Right renal cortex interstitium (tissue), 3 donors: ENCODE results near the gene MKI67. TPM values are rescaled to one million over a fixed set of nuclear protein-coding genes. Genes with fewer than 3 reads are reported as not detected.

ENCODE experiments used
- DNase-seq, 3 donors: peaks; one replicate each; pipeline ENCODE4 v3.0.0-alpha.2; 2013; ENCODE audit warnings: low read depth in 3 of 3, low spot score in 2 of 3
- polyA plus RNA-seq, 3 donors: library from polyadenylated mRNA; unstranded; fragments of 120-200 nt; gene quantifications; one replicate each; pipeline ENCODE4 v1.2.1, GENCODE V29; 2013; ENCODE audit not compliant: insufficient read length in 3 of 3

The MKI67 gene
- polyA plus RNA-seq, 3 donors = 47.5 to 58.4 (median 49.6) TPM

DNA sequence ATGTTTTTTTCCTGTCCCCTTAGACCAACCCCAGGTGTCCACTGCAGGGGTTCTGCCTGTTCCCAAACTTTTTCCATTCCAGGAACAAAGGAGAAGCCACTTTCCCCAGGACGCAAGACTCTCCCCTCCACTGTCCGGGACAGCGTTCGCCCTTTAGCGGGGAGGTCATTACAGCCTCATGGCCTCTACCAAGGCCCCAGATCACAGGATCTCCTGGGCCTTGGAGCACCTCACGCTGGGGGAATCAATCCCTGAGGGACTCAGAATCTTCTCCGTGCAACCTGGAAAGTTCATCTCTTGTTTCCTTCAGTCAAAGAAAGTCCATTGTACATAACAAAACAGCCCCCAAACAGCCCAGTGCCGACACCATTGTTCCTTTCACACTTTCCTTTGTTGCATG lies 41.2 kb downstream of the MKI67 start:
- DNase-seq = no peak

- no peak for DNase-seq
Observed at GRCh38 chr10:128084364-128084763, 41.9 kb downstream of the MKI67 start.

- DNase-seq = no peak
Observed at GRCh38 chr10:128083191-128083895, 42.9 kb downstream of the MKI67 start.

DNA sequence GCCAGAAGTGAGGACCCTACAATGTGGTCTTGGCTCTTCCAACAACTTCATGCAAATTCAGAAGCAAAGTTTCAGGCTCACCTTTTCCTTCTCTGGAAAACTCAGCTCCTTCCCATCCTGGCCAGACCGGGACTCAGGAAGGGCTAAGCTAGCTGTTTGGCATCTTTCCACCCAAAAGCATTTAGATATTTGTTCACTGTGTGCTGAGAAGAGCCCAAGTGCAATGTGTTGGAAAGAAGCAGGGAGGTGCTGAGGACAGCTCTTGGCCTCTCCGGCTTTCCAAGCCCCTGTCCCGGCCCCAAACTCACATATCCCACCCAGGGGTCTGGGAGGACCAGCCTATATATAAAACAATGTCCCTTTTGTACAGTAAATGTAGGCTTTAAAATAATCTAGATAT lies 44.5 kb downstream of the MKI67 start:
- DNase-seq = no peak

DNA sequence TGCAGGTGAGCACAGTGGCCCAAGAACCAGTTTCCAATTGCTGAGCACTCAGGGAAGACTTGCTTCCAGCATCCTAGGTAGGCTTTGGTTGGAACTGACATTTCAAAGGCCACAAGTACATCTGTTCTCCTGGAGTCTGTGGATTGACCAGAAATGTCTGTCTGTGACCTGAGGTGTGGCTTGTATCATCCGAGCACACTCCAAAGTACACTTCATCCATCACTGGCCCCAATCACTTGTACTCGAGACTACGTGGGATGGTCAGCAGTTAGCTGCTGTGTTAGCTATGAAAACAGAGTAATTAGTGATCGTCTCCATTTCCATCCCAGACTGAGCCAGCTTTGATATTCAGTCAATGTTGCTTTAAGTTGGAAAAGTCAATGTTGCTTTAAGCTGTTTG lies 45.0 kb downstream of the MKI67 start:
- DNase-seq = no peak

GRCh38 chr10:128080641-128081040 lies 45.6 kb downstream of the MKI67 start:
- no peak for DNase-seq

DNA sequence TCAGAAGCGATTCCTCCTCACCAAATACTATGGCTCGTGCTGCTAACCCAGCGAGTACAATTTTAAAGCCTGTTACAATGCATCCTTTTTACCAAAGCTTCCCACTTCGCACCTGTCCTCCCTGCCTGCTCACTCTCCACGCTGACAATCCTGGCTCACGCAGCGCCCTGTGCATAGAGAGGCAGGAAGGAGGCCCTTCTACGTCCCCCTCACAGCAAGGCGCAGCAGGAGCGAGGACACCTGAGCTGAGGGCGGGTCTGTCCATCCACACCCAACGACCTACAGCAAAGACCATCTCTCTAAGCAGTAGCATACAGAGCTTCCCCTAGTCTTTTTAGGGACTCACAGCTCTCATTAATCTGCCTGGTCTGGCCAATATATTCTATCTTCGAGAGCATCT lies 46.0 kb downstream of the MKI67 start:
- no peak for DNase-seq

GRCh38 chr10:128078136-128078969 lies 47.9 kb downstream of the MKI67 start:
- DNase-seq = no peak

DNA sequence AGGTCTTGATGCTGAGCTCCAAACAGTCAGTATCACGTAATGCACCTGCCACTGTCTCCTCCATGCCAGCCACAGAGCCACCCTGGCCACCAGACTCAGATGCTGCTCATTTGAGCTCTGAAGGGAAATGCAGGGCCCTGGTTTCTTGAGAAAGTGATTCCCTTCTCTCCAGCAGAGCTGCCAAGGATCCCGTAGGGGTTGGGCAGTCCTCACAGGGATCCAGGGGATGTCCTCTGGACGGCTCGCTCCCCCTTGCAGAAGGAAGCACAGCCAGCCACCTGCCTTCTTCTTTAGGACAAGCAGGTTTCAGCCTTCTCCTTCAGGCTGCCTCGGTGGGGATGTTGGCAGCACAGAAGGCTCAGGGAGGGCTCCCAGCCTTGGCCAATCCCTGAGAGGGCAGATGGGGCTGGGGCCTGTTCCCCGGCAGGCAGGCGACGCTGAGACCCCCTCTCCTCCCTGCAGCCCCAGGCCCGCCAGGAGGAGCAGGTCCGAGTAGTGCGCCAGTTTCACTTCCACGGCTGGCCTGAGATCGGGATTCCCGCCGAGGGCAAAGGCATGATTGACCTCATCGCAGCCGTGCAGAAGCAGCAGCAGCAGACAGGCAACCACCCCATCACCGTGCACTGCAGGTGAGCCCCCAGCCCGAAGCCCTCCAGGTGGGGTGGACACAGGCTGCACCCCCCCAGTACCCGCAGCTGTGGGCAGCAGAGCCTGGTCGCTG lies 48.9 kb downstream of the MKI67 start:
- no peak for DNase-seq

GRCh38 chr10:128074589-128074988 lies 51.6 kb downstream of the MKI67 start:
- no peak for DNase-seq

- DNase-seq = no peak
Observed at GRCh38 chr10:128073890-128074289, 52.3 kb downstream of the MKI67 start.

DNA sequence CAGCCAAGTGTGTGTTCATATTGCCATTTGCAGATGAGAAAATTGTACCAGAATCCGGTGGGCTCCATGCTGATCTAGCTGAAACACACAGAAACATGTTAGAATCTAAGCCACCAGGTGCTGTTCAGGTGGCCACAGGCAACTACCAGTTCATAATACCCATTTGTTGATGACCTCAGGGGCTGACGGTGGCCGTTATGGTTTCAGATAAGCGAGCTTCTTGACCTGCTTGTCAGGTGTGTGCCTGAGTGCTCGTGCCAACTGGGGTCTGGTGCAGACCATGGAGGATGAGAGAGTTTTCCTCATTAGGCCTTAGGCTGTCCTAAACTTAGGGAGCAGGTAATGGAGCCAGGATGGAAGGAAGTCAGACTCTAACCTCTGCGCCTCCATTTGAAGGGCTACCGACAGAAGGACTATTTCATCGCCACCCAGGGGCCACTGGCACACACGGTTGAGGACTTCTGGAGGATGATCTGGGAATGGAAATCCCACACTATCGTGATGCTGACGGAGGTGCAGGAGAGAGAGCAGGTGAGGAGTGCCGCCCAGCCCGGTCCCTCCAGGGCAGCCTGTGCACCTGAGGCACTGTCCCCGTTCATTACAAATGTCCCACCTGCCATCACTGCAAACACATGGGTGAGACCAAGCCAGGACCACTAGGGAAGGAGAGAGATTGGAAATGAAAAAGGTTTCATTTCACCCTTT lies 53.1 kb downstream of the MKI67 start:
- no peak for DNase-seq

- DNase-seq = no peak
Observed at GRCh38 chr10:128072046-128072445, 54.2 kb downstream of the MKI67 start.

- DNase-seq = no peak
Observed at GRCh38 chr10:128071417-128071782, 54.8 kb downstream of the MKI67 start.

DNA sequence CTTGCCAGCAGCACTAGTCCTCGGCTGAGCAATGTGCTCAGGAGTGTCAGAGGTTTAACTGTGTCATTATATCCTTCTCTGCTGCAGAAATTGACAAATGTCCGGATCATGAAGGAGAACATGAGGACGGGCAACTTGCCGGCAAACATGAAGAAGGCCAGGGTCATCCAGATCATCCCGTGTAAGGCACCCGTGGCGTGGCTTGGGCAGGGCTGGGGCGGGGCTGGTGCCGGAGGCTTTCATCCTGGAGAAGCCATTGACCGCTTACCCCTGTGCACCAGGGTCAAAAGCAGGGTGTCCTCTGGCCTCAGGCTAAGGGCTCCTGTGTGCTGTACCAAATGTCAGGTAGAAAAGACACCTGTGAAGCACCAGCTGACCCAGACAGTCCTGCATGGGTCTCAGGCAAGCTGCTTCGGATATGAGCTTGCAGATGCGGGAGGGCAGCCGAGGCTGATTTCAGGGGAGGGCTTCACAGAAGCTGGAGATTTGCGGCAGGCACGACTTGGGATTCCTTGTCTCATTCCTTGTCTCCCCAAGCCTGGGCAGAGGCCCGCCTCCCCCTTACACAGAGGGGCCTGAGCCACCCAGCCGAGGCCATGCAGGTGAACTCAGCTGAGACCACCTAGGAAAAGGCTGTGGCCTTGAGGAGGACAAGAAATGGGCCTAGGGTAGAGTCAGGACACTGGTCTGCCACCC lies 55.4 kb downstream of the MKI67 start:
- DNase-seq = no peak

GRCh38 chr10:128070161-128070560 lies 56.1 kb downstream of the MKI67 start:
- DNase-seq = no peak

DNA sequence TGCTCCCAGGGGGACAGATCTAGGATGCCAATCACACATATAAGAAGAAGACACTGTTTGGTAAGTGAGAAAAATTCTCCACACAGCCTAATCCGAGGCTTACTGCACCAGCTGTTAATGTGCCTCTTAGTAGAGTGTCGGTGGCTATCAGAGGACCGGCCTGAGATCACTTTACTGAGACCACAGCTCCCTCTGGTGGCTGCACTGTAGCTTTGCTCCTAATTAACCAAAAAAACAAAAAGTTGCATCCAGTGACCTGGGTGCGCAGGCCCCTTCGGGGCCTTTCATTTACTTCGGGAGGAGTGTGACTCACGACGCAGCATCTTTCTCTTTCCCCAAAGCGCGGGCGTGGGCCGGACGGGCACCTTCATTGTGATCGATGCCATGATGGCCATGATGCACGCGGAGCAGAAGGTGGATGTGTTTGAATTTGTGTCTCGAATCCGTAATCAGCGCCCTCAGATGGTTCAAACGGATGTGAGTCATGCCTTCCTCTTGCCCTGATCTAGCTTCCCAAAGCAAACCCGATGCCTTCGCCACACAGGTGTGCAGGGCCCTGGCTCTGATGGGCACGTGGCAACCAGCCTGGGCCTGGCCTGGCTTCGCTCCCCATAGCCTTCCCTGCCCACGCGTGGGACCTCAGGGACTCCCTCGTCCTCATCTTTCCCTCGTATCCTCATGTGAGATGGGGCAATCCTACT lies 56.7 kb downstream of the MKI67 start:
- peak in 2 of 3 donors; percentile 54 to 61 for DNase-seq

- DNase-seq = no peak
Observed at GRCh38 chr10:128068398-128069285, 57.6 kb downstream of the MKI67 start.
